SJSA1 (cell line): ENCODE measurements around the gene ARHGEF39. TPM values are rescaled to one million over a fixed set of nuclear protein-coding genes. Genes with fewer than 3 reads are reported as not detected.

Experiments used
- DNase-seq, 2 experiments: peaks; one replicate each; pipeline ENCODE4 v3.0.0-alpha.2; 2015 to 2020; ENCODE audit warnings: low spot score in 2 of 2, low read depth in 1 of 2
- H3K27ac ChIP-seq: fragments of 250-450 bp; sonication (Bioruptor Pico); 2 replicates; pipeline ENCODE4 v1.5.1; 2020; ENCODE audit warnings: mild to moderate bottlenecking, moderate library complexity
- H3K27me3 ChIP-seq: fragments of 250-450 bp; sonication (Bioruptor Pico); replicated peaks from 2 replicates; pipeline ENCODE4 v1.5.1; 2020; ENCODE audit warnings: mild to moderate bottlenecking, moderate library complexity
- H3K36me3 ChIP-seq: fragments of 250-450 bp; sonication (Bioruptor Pico); 2 replicates; pipeline ENCODE4 v1.5.1; 2020; ENCODE audit warnings: mild to moderate bottlenecking
- H3K4me1 ChIP-seq: fragments of 250-450 bp; sonication (Bioruptor Pico); replicated peaks from 2 replicates; pipeline ENCODE4 v1.6.1; 2021; ENCODE audit warnings: mild to moderate bottlenecking
- H3K4me3 ChIP-seq: fragments of 250-450 bp; sonication (Bioruptor Pico); 2 replicates; pipeline ENCODE4 v1.5.1; 2020; ENCODE audit warnings: mild to moderate bottlenecking
- H3K9me3 ChIP-seq: fragments of 250-450 bp; sonication (Bioruptor Pico); replicated peaks from 2 replicates; pipeline ENCODE4 v1.5.1; 2020; ENCODE audit warnings: mild to moderate bottlenecking
- total RNA-seq: library from RNA; depleted of rRNA; stranded (reverse); fragments of >200 nt; shearing (Covaris generic); gene quantifications from 2 replicates; pipeline ENCODE4 v1.2.3, GENCODE V29; 2014

ARHGEF39 gene
- total RNA-seq, 1 experiment from 2014 or later: 1.9 TPM

- no peak for DNase-seq
- Histone ChIP-seq H3K4me3 (no peak overlapping the region), H3K27me3 (no peaks in the 10 kb centered on the region), H3K9me3 (no peaks in the 10 kb centered on the region), H3K4me1 (peaks cover under 1% of the 10 kb centered on the region), H3K36me3 (peaks cover 84% of the 10 kb centered on the region), H3K27ac (no peak overlapping the region)
Observed at GRCh38 chr9:35700942-35701341, 35.9 kb upstream of the ARHGEF39 start.

- Histone ChIP-seq H3K36me3 (peaks cover 81% of the 10 kb centered on the region), H3K4me1 (peaks cover 7% of the 10 kb centered on the region), H3K27me3 (no peaks in the 10 kb centered on the region), H3K27ac (no peak overlapping the region), H3K4me3 (no peak overlapping the region), H3K9me3 (no peaks in the 10 kb centered on the region)
- no peak for DNase-seq
Observed at GRCh38 chr9:35700031-35700430, 35.0 kb upstream of the ARHGEF39 start.

GRCh38 chr9:35698231-35698630, 33.2 kb upstream of the ARHGEF39 start:
- H3K4me1 ChIP-seq: peaks cover 10% of the 10 kb centered on the region
- no peaks in the 10 kb centered on the region for H3K27me3 ChIP-seq
- peaks cover 63% of the 10 kb centered on the region for H3K36me3 ChIP-seq
- no peak overlapping the region for H3K4me3 ChIP-seq
- no peaks in the 10 kb centered on the region for H3K9me3 ChIP-seq
- no peak overlapping the region for H3K27ac ChIP-seq
- no peak for DNase-seq

- no peak overlapping the region for H3K4me3 ChIP-seq
- peaks cover 10% of the 10 kb centered on the region for H3K4me1 ChIP-seq
- H3K27ac ChIP-seq: no peak overlapping the region
- H3K36me3 ChIP-seq: peaks cover 56% of the 10 kb centered on the region
- no peaks in the 10 kb centered on the region for H3K27me3 ChIP-seq
- no peaks in the 10 kb centered on the region for H3K9me3 ChIP-seq
- no peak for DNase-seq
Observed at GRCh38 chr9:35697486-35697885, 32.5 kb upstream of the ARHGEF39 start.

- Histone ChIP-seq H3K4me1 (peaks cover 10% of the 10 kb centered on the region), H3K36me3 (peaks cover 48% of the 10 kb centered on the region), H3K27ac (no peak overlapping the region), H3K9me3 (no peaks in the 10 kb centered on the region), H3K27me3 (no peaks in the 10 kb centered on the region), H3K4me3 (no peak overlapping the region)
- DNase-seq: peak in 1 of 2 experiments; percentile 26
Observed at GRCh38 chr9:35696520-35697215, 31.7 kb upstream of the ARHGEF39 start.

- no peak overlapping the region for H3K27ac ChIP-seq
- peaks cover 44% of the 10 kb centered on the region for H3K36me3 ChIP-seq
- no peaks in the 10 kb centered on the region for H3K27me3 ChIP-seq
- DNase-seq: no peak
- no peaks in the 10 kb centered on the region for H3K9me3 ChIP-seq
- no peak overlapping the region for H3K4me3 ChIP-seq
- peaks cover 16% of the 10 kb centered on the region for H3K4me1 ChIP-seq
Observed at GRCh38 chr9:35695943-35696401, 31.0 kb upstream of the ARHGEF39 start.

GRCh38 chr9:35691757-35692301, 26.8 kb upstream of the ARHGEF39 start:
- Histone ChIP-seq H3K27me3 (no peaks in the 10 kb centered on the region), H3K4me1 (peaks cover 32% of the 10 kb centered on the region), H3K9me3 (no peaks in the 10 kb centered on the region), H3K27ac (no peak overlapping the region), H3K4me3 (no peak overlapping the region), H3K36me3 (peaks cover 39% of the 10 kb centered on the region)
- no peak for DNase-seq

- peaks cover 37% of the 10 kb centered on the region for H3K36me3 ChIP-seq
- no peaks in the 10 kb centered on the region for H3K9me3 ChIP-seq
- peak overlapping the region; percentile 60 for H3K4me3 ChIP-seq
- peaks cover 35% of the 10 kb centered on the region for H3K4me1 ChIP-seq
- H3K27me3 ChIP-seq: no peaks in the 10 kb centered on the region
- peak overlapping the region; percentile 77; the same call in 1 of the 2 replicates for H3K27ac ChIP-seq
- DNase-seq: no peak
Observed at GRCh38 chr9:35691334-35691650, 26.3 kb upstream of the ARHGEF39 start.

- Histone ChIP-seq H3K4me3 (peak overlapping the region; percentile 60), H3K4me1 (peaks cover 33% of the 10 kb centered on the region), H3K9me3 (no peaks in the 10 kb centered on the region), H3K27ac (peak overlapping the region; percentile 77), H3K27me3 (no peaks in the 10 kb centered on the region), H3K36me3 (peaks cover 37% of the 10 kb centered on the region)
- peak; percentile 44 to 74 for DNase-seq
Observed at GRCh38 chr9:35690614-35691333, 25.8 kb upstream of the ARHGEF39 start.

- Histone ChIP-seq H3K4me1 (peaks cover 30% of the 10 kb centered on the region), H3K27me3 (no peaks in the 10 kb centered on the region), H3K27ac (peak overlapping the region; percentile 57), H3K36me3 (peaks cover 41% of the 10 kb centered on the region), H3K4me3 (peak overlapping the region; percentile 60), H3K9me3 (no peaks in the 10 kb centered on the region)
- DNase-seq: no peak
Observed at GRCh38 chr9:35690294-35690613, 25.3 kb upstream of the ARHGEF39 start.

GRCh38 chr9:35689542-35690293, 24.7 kb upstream of the ARHGEF39 start, which contains the start of gene TPM2:
TSS of gene TPM2 (minus strand) at chr9:35689925. CDS start at chr9:35689817, 108 bp downstream.
- Histone ChIP-seq H3K4me1 (peaks cover 25% of the 10 kb centered on the region), H3K36me3 (peaks cover 46% of the 10 kb centered on the region), H3K27me3 (no peaks in the 10 kb centered on the region), H3K9me3 (no peaks in the 10 kb centered on the region), H3K4me3 (peak within 1 kb of the TSS; percentile 60), H3K27ac (peak within 1 kb of the TSS; percentile 77)
- peak; percentile 79 to 88 for DNase-seq

- H3K36me3 ChIP-seq: peaks cover 55% of the 10 kb centered on the region
Observed at GRCh38 chr9:35688558-35689541, 23.9 kb upstream of the ARHGEF39 start.

More at GRCh38 chr9:35688558-35689541, 23.9 kb upstream of the ARHGEF39 start:
- H3K27ac ChIP-seq: peak overlapping the region; percentile 17; the same call in 1 of the 2 replicates
- no peaks in the 10 kb centered on the region for H3K27me3 ChIP-seq
- peak overlapping the region; percentile 60 for H3K4me3 ChIP-seq
- H3K4me1 ChIP-seq: peaks cover 24% of the 10 kb centered on the region
- H3K9me3 ChIP-seq: no peaks in the 10 kb centered on the region
- DNase-seq: peak in 1 of 2 experiments; percentile 27
